MG63 (cell line): ENCODE data around the gene MBD6. TPM values are rescaled to one million over a fixed set of nuclear protein-coding genes. Genes with fewer than 3 reads are reported as not detected.

Experiments used
- DNase-seq: peaks from one replicate; pipeline ENCODE4 v3.0.0-alpha.2; 2020
- H3K27me3 ChIP-seq: fragments of 250-450 bp; sonication (Bioruptor Pico); 2 replicates; pipeline ENCODE4 v1.5.1; 2020; ENCODE audit warnings: mild to moderate bottlenecking, moderate library complexity
- H3K36me3 ChIP-seq: fragments of 250-450 bp; sonication (Bioruptor Pico); 2 replicates; pipeline ENCODE4 v1.5.1; 2020; ENCODE audit warnings: mild to moderate bottlenecking, moderate library complexity
- H3K4me3 ChIP-seq: fragments of 250-450 bp; sonication (Bioruptor Pico); 2 replicates; pipeline ENCODE4 v1.5.1; 2020; ENCODE audit warnings: mild to moderate bottlenecking, moderate library complexity
- H3K9me3 ChIP-seq: fragments of 250-450 bp; sonication (Bioruptor Pico); 2 replicates; pipeline ENCODE4 v1.5.1; 2020; ENCODE audit warnings: mild to moderate bottlenecking, moderate library complexity
- total RNA-seq: library from RNA; depleted of rRNA; stranded (reverse); fragments of >200 nt; shearing (Covaris generic); gene quantifications from 2 replicates; pipeline ENCODE4 v1.2.3, GENCODE V29; 2014; ENCODE audit warnings: low replicate concordance; rRNA removed

MBD6 gene
- total RNA-seq, result 0.07 and 3.0 TPM in 2 replicates

GRCh38 chr12:57522011-57522886 is at the start of gene MBD6:
MBD6 (plus strand) TSS chr12:57522824; CDS start chr12:57524304, 1,480 bp downstream.
- Histone ChIP-seq H3K36me3 (peaks cover 55% of the 10 kb centered on the region), H3K9me3 (no peaks in the 10 kb centered on the region), H3K27me3 (no peaks in the 10 kb centered on the region), H3K4me3 (peak within 1 kb of the TSS; percentile 77)
- DNase-seq, result peak; percentile 97

DNA sequence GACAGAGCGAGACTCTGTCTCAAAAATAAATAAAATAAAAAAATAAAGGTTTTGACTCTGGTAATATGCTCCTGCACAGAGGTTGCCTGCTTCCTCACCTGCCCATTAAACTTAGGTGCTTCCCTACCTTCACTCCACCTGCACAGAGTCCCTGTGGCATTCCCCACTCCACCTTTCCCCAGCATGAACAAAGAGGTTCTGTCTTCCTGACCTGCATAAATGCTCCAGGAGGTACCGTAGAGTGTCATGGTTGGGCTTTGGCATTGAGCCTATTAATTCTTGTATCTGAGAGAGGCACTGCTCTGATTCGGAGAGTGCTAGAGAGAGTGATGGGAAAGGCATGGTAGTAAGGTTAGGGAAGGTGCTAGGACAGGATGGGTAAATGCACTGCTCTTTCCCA is 49.2 kb upstream of the MBD6 start:
- Histone ChIP-seq H3K9me3 (no peaks in the 10 kb centered on the region), H3K27me3 (peaks cover 28% of the 10 kb centered on the region), H3K4me3 (no peak overlapping the region), H3K36me3 (no peaks in the 10 kb centered on the region)
- no peak for DNase-seq

- no peak for DNase-seq
- Histone ChIP-seq H3K9me3 (no peaks in the 10 kb centered on the region), H3K36me3 (no peaks in the 10 kb centered on the region), H3K4me3 (no peak overlapping the region), H3K27me3 (peaks cover 28% of the 10 kb centered on the region)
Observed at GRCh38 chr12:57473886-57474285, 48.7 kb upstream of the MBD6 start.

DNA sequence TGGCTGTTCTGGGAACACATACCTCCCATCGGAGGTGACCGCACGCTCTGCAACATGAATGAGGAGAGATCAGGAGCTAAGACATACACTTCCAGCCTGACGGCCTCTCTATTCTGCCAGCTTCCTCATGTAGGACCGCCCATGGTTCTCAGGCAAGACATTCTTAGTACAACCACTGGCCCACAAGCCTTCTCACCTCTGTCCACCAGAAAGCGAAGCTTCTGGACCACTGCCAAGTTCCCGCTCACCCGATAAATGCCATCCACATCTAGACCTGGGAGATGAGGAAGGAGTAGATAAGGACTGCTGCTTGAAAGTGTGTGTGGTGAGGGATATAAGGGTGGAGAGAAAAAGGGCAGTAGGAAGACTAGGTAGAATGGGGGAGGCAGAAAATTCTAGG is 48.2 kb upstream of the MBD6 start:
- H3K4me3 ChIP-seq, result no peak overlapping the region
- H3K36me3 ChIP-seq, result no peaks in the 10 kb centered on the region
- peaks cover 26% of the 10 kb centered on the region for H3K27me3 ChIP-seq
- no peaks in the 10 kb centered on the region for H3K9me3 ChIP-seq
- DNase-seq, result no peak

DNA sequence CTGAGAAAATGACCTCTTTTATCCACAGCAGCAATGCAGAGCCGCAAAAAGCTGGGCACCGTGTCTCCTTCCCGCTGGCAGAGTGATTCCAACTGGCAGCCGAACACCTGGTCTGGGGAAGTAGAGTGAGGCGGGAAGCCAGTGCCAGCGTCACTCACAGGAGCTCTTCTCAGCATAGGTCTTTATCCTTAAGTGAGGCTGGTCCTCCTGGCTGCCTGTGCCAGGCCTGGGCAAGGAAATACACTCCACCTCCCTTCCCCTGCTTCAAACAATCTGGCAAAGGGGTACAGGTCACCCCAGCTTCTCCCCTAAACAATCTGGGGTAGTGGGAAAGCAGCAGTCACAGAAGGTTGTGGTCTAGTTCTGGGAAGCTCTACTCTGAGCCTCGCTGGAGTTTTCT is 47.8 kb upstream of the MBD6 start:
- H3K4me3 ChIP-seq, result no peak overlapping the region
- no peak for DNase-seq
- H3K9me3 ChIP-seq, result no peaks in the 10 kb centered on the region
- H3K36me3 ChIP-seq, result no peaks in the 10 kb centered on the region
- H3K27me3 ChIP-seq, result peaks cover 26% of the 10 kb centered on the region

DNA sequence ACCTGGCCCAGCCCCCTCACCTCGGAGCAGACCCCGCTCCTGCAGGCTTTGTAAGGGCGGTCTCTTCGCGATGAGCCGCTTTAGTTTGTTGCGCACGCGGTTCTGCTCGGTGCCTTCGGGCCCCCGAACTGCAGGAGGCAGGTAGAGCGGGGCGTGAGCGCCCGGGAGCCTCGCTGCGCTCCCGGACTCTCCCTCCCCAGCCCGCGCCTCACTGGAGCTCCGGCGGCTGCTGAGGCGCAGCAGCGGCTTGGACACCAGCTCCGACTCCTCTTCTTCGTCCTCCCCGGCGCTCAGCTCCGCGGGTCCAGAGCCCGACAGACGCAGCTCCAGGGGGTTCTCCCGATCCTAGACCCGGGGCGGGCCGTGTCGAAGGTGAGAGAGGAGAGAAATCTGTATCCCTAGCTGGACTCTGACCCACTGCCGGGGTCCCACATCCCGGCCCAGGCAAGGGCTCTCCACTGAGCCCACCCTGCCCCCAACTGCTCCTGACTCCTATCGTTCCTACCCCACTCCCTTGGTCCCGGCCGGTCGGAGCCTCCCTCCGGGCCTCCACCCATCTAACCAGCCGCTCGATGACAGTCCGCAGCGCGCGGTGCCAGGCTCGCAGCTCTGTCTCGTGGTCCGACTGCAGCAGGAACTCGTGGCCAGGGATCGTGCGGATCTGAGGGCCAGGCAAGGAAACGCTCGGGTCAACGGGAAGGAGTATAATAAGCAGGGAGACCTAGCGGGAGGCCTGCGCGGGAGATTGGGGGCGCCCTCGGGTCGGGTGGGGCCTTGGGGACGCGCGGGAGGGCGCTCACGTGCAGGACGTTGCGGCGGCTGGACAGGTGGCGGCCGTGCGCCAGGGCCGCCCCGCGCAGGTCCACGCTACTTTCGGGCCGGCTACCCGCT is 47.1 kb upstream of the MBD6 start:
- Histone ChIP-seq H3K27me3 (peaks cover 26% of the 10 kb centered on the region), H3K36me3 (no peaks in the 10 kb centered on the region), H3K9me3 (no peaks in the 10 kb centered on the region), H3K4me3 (no peak overlapping the region)
- DNase-seq, result no peak

DNA sequence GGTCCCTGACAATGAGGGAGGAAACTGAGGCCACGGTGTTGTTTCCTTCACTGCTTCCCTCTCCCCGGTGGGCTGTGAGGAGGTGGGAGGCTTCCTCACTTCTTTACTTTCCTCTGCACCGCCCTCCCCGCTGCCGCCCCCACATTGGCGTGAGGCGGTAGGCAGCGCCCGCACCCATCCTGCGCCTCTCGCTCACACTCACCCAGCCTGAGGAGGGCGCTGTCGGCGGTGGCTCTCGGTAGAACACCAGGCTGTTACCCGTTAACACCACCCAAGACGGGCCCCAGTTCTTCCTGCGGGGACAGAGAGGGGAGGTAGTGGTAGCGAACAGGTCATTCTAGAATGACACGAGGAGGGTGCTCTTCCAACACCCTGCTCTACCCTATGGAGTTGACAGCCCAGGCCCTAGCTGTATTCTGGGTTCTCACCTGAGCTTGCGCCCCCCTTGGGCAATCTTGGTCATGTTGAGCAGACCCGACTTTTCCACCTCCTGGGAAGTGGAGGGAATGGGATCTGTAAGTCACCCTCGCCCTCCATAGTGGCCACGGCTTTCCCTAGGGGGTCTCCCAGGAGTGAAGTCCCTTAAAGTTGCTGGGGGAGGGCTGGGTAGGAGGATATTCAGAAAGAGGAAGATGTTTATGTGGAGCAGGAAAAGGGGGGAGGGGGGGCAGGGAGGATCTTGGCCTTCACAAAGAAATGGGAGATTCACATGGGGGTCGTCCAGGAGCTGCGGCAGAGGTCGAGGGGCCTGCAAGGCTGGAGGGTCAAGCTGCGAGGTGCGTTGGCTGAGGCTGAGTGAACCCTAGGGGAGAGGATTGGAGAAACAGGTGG is 46.2 kb upstream of the MBD6 start:
- Histone ChIP-seq H3K4me3 (no peak overlapping the region), H3K36me3 (no peaks in the 10 kb centered on the region), H3K27me3 (peaks cover 26% of the 10 kb centered on the region), H3K9me3 (no peaks in the 10 kb centered on the region)
- DNase-seq, result no peak

DNA sequence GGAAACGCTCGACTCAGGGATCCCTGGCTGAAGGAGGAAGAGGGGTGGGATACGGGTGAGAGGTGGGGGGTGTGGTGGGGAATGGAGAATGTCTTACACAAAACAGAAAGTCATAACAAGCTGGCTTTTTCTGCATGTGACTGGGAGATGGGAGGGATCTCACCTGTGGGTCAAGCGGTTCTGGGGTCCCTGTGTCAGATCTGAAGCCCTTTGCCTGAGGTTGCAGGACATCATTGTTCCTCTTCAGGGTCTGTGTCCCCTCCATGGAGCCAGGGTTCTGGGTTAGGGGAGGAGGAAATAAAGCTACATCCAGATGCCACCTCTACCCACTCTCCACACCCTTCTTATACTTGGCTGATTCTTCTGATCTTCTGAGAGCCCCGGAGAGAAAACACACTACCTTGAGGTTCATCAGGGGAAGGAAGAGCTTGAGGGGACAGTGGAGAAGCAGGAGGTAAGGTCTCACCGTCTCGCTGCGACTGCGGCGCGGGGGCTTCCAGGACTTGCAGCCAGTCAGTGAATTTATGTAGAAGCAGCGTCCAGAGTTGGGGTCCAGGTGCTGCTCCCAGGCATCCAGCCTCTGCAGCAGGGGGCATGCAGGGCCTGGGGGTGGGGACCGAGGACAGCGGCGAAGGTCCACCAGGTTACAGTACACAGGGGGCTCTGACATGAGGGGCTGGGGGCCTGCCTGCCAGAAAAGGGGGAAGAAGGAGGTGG is 45.5 kb upstream of the MBD6 start:
- no peaks in the 10 kb centered on the region for H3K36me3 ChIP-seq
- H3K4me3 ChIP-seq, result no peak overlapping the region
- DNase-seq, result no peak
- peaks cover 29% of the 10 kb centered on the region for H3K27me3 ChIP-seq
- H3K9me3 ChIP-seq, result no peaks in the 10 kb centered on the region

DNA sequence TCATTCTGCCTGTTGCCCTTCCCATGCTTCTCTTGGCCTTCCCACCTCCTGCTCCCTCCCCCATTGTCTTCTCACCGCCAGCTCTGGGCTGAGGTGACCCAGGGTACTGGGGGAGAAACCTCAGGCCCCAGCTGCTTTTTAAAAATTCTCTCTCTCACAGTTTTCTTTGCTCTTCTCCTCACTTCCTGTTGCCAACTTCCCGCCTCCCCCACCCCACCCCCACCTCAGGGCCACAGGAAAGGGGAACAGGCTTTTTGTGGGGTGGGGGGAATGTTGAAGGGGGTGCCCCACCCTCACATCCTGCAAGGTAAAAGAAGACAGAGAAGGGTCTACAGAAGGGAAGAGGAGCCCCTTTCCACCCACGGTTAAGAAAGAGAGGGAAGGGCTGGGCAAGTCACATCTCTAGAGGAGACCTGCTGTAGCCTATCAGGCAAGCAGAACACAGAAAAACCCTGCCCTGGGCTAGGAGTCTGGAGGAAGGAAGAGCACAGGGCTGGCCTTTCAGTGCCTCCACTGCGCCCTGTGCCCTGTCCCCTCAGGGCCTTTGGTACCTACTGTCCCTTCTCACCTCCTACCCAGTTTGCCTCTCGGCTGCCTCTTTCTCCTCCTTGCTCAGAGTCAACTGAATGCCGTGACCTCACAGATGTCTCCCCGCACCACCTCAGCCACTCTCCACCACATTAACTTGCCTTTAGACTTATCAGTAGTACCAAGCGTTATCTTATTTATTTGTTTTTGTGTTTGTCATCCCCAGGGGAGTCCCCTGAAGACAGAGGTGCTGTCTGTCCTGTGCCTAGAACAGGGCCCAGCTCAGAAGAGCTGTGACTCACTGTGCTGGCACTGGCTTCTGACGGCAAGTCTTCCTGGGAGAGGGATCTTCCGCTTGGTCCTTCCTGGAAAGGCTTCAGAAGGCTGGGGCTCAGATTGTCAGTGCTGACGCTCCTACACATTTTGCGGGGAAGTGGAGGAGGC is 44.6 kb upstream of the MBD6 start:
- no peak overlapping the region for H3K4me3 ChIP-seq
- peaks cover 21% of the 10 kb centered on the region for H3K27me3 ChIP-seq
- no peaks in the 10 kb centered on the region for H3K9me3 ChIP-seq
- no peaks in the 10 kb centered on the region for H3K36me3 ChIP-seq
- DNase-seq, result peak; percentile 43

DNA sequence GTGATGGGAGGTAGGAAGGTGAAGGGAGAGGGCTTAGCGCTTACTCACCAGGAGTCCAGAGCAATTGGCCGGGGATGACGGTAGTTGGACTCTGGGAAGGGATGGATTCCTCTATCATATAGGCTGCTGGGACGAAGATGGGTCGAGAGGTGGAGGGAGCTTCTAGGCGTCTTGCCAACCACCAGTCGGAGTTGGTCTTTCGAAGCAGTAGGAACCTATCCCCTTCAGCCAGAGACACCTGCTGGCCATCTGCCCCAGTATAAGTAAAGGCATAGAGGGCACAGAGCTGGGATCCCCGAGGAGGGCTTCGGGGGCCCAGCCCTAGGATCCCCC is 43.6 kb upstream of the MBD6 start:
- Histone ChIP-seq H3K9me3 (no peaks in the 10 kb centered on the region), H3K36me3 (no peaks in the 10 kb centered on the region), H3K27me3 (peaks cover 14% of the 10 kb centered on the region), H3K4me3 (no peak overlapping the region)
- no peak for DNase-seq

- no peak for DNase-seq
- Histone ChIP-seq H3K27me3 (peaks cover 14% of the 10 kb centered on the region), H3K9me3 (no peaks in the 10 kb centered on the region)
Observed at GRCh38 chr12:57479376-57480115, 43.1 kb upstream of the MBD6 start, which contains the start of gene ARHGAP9. ARHGAP9 (minus strand) TSS chr12:57479866; CDS start chr12:57479406, 460 bp downstream.

DNA sequence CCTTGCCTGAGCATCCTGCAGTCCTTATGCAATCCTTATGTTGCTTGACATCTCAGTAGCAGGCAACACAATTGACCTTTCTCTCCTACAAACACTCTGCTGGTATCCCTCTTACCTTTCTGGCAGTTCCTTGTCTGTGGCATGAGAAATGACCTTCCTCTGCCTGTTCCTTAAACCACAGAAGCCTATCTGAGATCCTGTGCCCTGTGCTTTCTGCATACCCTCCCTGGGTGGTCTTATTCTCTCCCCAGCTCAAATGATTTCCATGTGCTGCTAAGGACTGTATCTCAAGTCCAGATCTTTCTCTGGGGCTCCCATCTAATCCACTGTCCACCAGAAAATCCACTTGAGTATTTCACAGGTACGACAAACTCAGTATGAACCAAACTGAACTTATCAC is 41.0 kb upstream of the MBD6 start:
- no peaks in the 10 kb centered on the region for H3K36me3 ChIP-seq
- H3K27me3 ChIP-seq, result peaks cover 3% of the 10 kb centered on the region; the same call in 1 of the 2 replicates
- no peak for DNase-seq
- no peak overlapping the region for H3K4me3 ChIP-seq
- no peaks in the 10 kb centered on the region for H3K9me3 ChIP-seq

More at GRCh38 chr12:57479376-57480115, 43.1 kb upstream of the MBD6 start, which contains the start of gene ARHGAP9:
- H3K4me3 ChIP-seq, result no peak within 1 kb of the TSS
- no peaks in the 10 kb centered on the region for H3K36me3 ChIP-seq

GRCh38 chr12:57483466-57483865 is 39.2 kb upstream of the MBD6 start:
- no peak for DNase-seq
- no peaks in the 10 kb centered on the region for H3K9me3 ChIP-seq

DNA sequence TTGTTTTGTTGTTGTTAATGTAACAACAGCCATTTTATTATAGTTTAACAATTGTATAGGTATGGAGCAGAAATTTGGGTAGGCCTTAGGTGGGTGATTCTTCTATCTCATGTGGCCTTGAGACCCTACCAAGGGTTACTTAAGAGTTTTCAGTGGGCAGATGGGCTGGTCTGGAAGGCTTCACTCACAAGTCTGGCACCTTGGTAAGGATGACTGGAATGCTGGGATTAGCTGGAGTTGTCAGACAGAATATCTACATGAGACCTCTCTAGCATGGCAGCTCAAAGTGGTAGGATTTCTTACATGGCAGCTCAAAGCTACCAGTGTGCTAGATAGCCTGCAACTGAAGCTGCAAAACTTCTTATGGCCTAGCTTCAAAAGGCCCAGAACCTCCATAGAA is 36.9 kb upstream of the MBD6 start:
- DNase-seq, result no peak
- Histone ChIP-seq H3K27me3 (peaks cover 3% of the 10 kb centered on the region; the same call in 1 of the 2 replicates), H3K36me3 (peaks cover 25% of the 10 kb centered on the region), H3K9me3 (no peaks in the 10 kb centered on the region), H3K4me3 (no peak overlapping the region)

More at GRCh38 chr12:57483466-57483865, 39.2 kb upstream of the MBD6 start:
- H3K4me3 ChIP-seq, result no peak overlapping the region
- peaks cover 4% of the 10 kb centered on the region for H3K36me3 ChIP-seq
- peaks cover 3% of the 10 kb centered on the region; the same call in 1 of the 2 replicates for H3K27me3 ChIP-seq
